Naive B cell (primary cell): ENCODE results near the gene TUBGCP6. TPM values are rescaled to one million over a fixed set of nuclear protein-coding genes. Genes with fewer than 3 reads are reported as not detected.
A peak's percentile ranks its signal among the peaks of the same experiment; 100 is the strongest.

Experiments used
- ATAC-seq, 2 donors: fragments of 150-1000 bp; cut with Tn5 transposase; 2 replicates each; pipeline ENCODE4 v1.10.0; 2021; ENCODE audit warnings: low read depth in 2 of 2, mild to moderate bottlenecking in 2 of 2, moderate library complexity in 2 of 2
- DNase-seq: peaks from one replicate; pipeline ENCODE4 v3.0.0; 2022
- H3K27ac Mint-ChIP-seq, 6 donors: one replicate each; pipeline ENCODE4 v1.8.0; 2020 to 2022; ENCODE audit warnings: mild to moderate bottlenecking in 6 of 6, mixed read lengths in 6 of 6, moderate library complexity in 5 of 6, inconsistent platforms in 2 of 6
- H3K27me3 Mint-ChIP-seq, 3 donors: one replicate each; pipeline ENCODE4 v1.8.0; 2021 to 2022; ENCODE audit warnings: mixed read lengths in 3 of 3, mild to moderate bottlenecking in 1 of 3
- H3K36me3 Mint-ChIP-seq, 2 donors: one replicate each; pipeline ENCODE4 v1.8.0; 2020 to 2022; ENCODE audit warnings: mixed read lengths in 2 of 2, inconsistent platforms in 1 of 2, mild to moderate bottlenecking in 1 of 2
- H3K4me1 Mint-ChIP-seq, 3 donors: one replicate each; pipeline ENCODE4 v1.8.0; 2020 to 2022; ENCODE audit warnings: mixed read lengths in 3 of 3, inconsistent platforms in 1 of 3, mild to moderate bottlenecking in 1 of 3, moderate library complexity in 1 of 3
- H3K4me3 Mint-ChIP-seq, 8 donors: one replicate each; pipeline ENCODE4 v1.8.0; 2020 to 2022; ENCODE audit warnings: mild to moderate bottlenecking in 8 of 8, mixed read lengths in 8 of 8, moderate library complexity in 8 of 8, inconsistent platforms in 2 of 8
- H3K9me3 Mint-ChIP-seq, 7 donors: one replicate each; pipeline ENCODE4 v1.8.0; 2020 to 2022; ENCODE audit warnings: mixed read lengths in 7 of 7, mild to moderate bottlenecking in 5 of 7, inconsistent platforms in 2 of 7, moderate library complexity in 1 of 7
- polyA plus RNA-seq, 6 donors: library from polyadenylated mRNA; unstranded; fragments of 300-500 nt; fragmentation: Illumina TruSeq; gene quantifications; one replicate each; pipeline ENCODE4 v1.2.3, GENCODE V29; 2021; ENCODE audit warnings: low read depth in 6 of 6

Gene TUBGCP6
- polyA plus RNA-seq, 6 donors from 2014 or later, result 11.6 to 23.2 (median 14.2) TPM

DNA sequence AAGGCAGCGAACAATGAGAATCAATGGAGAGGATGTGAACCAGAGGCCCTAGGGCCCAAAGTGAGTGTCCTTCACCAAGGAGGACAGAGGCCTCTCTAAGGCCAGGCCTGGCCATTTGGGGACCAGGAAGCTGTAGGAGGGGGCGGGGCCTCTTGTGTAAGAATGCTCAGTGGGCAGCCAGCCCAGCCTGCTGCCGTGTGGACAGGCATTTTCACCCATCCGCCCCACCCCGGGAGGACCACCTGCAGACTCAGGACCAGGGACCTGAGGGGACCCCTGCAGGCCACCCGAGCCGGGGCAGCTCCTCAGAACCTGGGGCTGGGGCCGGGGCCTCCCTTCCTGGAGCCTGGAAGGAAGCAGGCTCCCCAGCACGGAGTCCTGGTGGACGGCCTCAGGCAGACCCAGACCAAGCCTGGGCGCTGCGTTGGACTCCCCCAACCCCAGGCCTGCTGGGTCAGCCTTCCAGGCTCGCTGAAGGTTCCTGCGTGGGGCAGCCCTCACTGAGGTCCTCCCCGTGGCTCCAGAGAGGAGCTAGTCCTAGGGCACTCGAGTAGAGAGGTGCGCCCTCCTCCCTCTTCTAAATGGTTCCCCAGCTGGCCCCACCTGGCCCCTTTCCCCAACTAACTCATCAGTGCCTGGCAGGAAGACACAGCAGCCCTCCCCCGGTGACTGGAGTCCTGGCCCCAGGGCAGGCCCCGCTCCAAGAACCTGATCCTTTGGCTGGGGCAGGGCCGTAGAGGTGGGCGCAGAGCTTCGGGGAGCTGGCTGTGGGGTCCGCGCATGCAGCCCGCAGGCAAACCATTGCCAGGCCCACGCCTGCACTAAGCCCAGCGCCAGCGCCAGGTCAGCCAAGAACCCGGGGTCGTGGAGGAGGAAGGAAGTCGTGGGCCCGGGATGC is 60.6 kb downstream of the TUBGCP6 start:
- no peaks in the 10 kb centered on the region for H3K36me3 Mint-ChIP-seq
- peaks cover 27 to 35% (median 32%) of the 10 kb centered on the region in 3 donors for H3K4me1 Mint-ChIP-seq
- ATAC-seq, result no peak
- peak overlapping the region in 3 of 6 donors; percentile 51 to 84 (median 81) for H3K27ac Mint-ChIP-seq
- H3K9me3 Mint-ChIP-seq, result no peaks in the 10 kb centered on the region
- DNase-seq, result no peak
- peaks cover 5 to 17% (median 11%) of the 10 kb centered on the region in 3 donors for H3K27me3 Mint-ChIP-seq
- H3K4me3 Mint-ChIP-seq, result peak overlapping the region; percentile 68 to 87 (median 81)

DNA sequence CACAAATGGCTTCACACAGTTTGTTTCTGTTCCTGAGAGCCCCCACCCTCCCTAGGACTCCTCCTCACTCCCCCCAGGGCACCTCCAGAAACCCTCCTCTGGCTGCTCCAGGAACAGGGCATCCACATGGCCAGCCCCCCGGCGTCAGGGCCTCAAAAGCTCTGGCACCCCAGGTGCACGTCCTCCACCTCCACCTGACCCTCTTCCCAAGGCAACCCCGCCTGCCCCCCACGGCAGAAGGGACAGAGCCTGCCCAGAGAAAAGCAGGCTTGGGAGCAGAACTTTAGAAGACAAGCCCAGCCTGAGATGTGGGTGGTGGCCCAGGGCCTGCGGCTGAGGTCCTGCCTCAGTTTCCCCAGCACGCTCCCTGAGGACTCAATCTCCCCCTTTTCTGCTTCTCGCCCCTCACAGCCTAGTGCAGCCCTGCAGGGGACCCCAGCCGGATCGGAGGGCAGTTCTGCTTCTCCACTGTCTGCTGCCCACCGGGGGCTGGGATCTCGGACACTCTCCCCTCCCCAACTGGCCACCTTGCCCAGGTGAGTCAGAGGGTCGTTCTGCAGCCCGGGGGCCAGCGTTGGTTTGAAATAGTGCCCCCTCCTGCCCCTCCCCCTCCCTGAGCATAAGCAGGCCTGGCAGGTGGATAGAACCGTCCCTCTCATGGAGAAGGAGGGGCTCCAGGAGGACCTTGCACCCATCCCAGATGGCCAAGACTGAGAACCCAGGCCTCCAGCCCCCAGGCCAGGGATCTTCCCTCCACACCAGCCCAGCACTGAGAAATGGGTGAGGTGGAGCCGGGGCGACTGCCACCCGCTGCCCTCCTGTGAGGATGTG is 61.5 kb downstream of the TUBGCP6 start:
- no peak for DNase-seq
- Mint-ChIP-seq H3K4me1 (peaks cover 23 to 27% (median 25%) of the 10 kb centered on the region in 3 donors), H3K9me3 (no peaks in the 10 kb centered on the region), H3K27ac (peak overlapping the region in 2 of 6 donors; percentile 84 to 89), H3K27me3 (peaks cover 5 to 17% (median 11%) of the 10 kb centered on the region in 3 donors), H3K4me3 (peak overlapping the region in 6 of 8 donors; percentile 16 to 84 (median 66)), H3K36me3 (no peaks in the 10 kb centered on the region)
- ATAC-seq, result no peak

DNA sequence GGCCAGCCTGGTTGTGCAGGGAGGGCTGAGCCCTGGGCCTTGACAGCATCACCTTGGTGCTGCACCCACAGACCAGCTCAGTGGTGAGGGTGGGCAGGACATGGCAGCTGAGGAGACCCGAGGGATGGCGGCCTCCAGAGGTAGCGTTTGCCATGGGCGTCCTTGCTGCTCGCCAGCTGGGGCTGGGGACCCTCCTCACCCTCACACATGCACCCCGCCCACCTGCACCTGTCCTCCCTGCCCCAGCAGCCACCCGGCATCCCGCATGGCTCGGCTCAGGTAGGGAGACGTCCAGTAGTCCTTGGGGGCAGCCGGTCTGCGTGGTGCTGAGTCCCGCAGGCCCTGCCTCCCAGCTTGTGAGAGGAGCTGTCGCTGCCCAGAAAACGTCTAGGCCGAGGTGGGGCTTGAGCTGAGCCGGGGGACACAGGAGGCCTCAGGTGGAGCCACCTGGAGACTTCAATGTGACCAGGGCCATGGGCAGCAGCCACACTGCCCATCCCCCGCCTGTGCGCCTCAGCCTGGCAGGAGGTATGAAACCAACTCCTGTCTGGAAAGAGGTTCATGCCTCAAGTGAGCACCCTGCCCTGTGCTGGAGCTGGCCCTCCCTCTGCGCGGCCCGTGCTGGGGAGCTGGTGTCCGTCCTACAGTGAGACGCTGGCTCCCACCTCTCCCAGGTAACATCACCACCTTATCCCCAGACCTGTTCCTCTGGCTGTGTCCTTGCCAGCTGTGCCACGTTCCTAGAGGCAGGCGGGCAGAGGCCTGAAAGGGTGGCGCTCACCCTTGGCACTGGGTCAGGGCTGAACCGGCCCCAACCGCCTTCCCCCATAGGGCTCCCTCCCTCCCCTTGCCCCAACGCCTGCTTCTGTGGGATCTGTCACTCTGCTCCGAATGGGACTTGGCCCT is 62.4 kb downstream of the TUBGCP6 start:
- Mint-ChIP-seq H3K27ac (no peak overlapping the region), H3K9me3 (no peaks in the 10 kb centered on the region), H3K27me3 (peaks cover 5 to 19% (median 11%) of the 10 kb centered on the region in 3 donors), H3K4me1 (peaks cover 20 to 21% (median 20%) of the 10 kb centered on the region in 3 donors), H3K4me3 (peak overlapping the region in 2 of 8 donors; percentile 44 to 62), H3K36me3 (no peaks in the 10 kb centered on the region)
- ATAC-seq, result no peak
- DNase-seq, result no peak

DNA sequence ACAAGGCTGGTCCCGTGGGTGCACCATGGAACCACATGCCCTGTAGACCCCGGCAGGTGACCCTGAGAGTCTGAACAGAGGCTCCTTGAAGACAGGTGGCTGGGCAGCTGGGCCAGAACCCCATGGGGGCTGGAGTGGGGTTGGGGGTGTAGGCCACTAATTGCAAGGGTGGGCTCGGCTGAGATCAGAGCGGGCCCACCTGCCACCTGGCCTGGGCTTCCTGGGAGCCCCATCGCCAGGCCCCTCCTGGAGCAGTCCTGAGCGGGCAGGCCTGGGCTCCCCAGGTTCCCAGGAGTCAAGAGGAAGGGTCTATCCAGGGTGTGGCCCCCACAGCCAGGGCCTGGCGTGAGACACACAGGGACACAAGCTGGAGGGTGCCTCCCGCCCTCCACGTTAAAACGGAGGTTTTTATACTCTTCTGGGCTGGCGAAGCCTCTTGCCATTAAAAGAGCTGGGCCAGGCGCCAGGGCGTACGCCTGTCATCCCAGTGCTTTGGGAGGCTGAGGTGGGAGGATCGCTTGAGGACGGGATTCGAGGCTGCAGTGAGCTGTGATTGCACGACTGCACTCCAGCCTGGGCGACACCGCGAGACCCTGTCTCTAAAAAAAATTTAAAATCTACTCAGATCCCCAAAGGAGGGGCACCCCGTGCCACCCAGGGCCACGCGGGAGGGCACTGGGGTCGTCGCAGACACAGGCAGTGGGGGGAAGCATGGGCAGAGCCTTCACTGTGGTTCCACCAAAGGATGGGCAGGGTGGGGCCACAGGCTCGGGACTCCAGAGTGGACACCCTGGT is 63.9 kb downstream of the TUBGCP6 start:
- H3K27ac Mint-ChIP-seq, result no peak overlapping the region
- peaks cover 12 to 23% (median 14%) of the 10 kb centered on the region in 3 donors for H3K4me1 Mint-ChIP-seq
- no peaks in the 10 kb centered on the region for H3K9me3 Mint-ChIP-seq
- no peak overlapping the region for H3K4me3 Mint-ChIP-seq
- H3K27me3 Mint-ChIP-seq, result peaks cover 5 to 24% (median 11%) of the 10 kb centered on the region in 3 donors
- DNase-seq, result no peak
- no peaks in the 10 kb centered on the region for H3K36me3 Mint-ChIP-seq
- ATAC-seq, result no peak

DNA sequence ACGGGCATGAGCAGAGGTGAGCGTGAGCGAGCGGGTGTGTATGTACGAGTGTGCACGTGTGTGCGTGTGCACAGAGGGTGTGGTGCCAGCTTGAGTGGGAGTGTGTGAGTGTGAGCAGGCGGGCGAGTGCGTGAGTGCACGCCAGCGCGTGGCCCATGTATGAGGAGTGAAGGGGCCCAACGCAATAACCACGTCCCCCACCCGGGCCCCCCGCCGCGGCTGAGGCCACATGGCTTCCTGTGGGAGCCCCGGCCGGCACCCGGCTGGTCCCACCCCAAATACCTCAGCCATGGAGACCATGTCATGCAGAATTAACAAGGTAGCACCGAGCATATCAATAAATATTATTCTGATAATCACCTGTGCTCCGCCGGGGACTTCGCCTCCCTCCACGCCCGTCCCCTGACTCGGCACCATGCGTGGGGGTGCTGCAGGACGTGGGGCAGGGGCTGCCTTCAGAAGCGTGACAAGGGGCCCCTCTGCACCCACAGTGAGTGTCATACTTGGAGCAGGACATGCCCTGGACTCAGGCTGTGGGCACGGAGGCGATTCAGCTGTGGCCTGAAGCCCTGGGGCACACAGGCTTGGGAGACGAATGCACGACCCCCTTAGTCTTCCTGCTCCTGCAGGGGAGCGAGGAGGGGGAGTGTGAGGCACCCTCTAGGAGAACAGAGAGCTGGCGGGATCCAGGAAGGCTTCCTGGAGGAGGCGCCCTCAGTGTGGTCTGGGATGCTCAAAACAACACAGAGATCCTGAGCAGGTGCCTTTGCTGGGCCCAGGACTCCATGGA is 64.7 kb downstream of the TUBGCP6 start:
- H3K27ac Mint-ChIP-seq, result peak overlapping the region in 3 of 6 donors; percentile 6 to 77 (median 33)
- H3K27me3 Mint-ChIP-seq, result peaks cover 5 to 24% (median 11%) of the 10 kb centered on the region in 3 donors
- ATAC-seq (no peak), DNase-seq (no peak)
- H3K4me1 Mint-ChIP-seq, result peaks cover 14 to 25% (median 15%) of the 10 kb centered on the region in 3 donors
- no peaks in the 10 kb centered on the region for H3K36me3 Mint-ChIP-seq
- no peaks in the 10 kb centered on the region for H3K9me3 Mint-ChIP-seq
- peak overlapping the region in 4 of 8 donors; percentile 34 to 71 (median 67) for H3K4me3 Mint-ChIP-seq

DNA sequence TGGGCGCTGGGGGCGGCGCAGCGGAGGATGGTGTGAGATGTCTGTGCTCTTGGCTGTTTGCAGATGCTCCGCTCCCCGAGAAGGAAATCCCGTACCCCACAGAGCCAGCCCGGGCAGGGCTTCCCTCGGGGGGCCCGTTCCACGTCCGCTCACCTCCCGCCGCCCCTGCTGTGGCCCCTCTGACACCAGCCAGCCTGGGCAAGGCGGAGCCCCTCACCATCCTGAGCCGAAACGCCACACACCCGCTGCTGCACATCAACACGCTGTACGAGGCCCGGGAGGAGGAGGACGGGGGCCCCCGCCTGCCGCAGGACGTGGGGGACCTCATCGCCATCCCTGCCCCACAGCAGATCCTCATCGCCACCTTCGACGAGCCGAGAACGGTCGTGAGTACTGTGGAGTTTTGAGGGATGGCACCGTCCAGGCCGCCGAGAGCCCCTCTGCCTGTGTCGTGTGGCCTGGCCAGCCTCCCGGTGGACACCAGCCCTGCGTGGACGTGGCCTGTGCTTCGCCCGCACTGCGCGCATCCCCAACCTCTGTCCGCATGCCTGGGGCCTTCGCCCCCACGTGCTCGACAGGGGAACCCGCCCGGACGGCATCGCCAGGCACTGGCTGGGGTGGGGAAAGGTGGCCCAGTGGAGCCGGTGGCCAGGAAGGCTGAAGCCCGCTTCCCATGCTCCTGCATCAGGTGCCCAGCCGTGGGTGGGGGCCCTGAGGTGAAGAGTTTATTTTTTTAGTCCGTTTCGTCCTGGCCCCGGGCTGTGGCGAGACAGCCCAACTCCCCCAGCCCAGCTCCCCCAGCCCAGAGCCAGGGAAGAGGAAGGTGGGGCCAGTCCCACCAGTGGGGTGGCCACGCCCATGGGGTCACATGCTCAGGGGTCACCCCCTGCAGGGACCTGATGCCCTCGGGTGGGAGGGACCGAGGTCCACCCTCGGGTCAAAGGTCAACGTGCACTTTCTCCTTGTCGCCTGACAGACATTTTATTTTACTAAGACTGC is 65.7 kb downstream of the TUBGCP6 start:
- Mint-ChIP-seq H3K9me3 (no peaks in the 10 kb centered on the region), H3K4me3 (peak overlapping the region in 4 of 8 donors; percentile 34 to 71 (median 67)), H3K27ac (no peak overlapping the region), H3K4me1 (peaks cover 10 to 19% (median 18%) of the 10 kb centered on the region in 3 donors), H3K27me3 (peaks cover 5 to 19% (median 11%) of the 10 kb centered on the region in 3 donors), H3K36me3 (no peaks in the 10 kb centered on the region)
- DNase-seq (no peak), ATAC-seq (no peak)

DNA sequence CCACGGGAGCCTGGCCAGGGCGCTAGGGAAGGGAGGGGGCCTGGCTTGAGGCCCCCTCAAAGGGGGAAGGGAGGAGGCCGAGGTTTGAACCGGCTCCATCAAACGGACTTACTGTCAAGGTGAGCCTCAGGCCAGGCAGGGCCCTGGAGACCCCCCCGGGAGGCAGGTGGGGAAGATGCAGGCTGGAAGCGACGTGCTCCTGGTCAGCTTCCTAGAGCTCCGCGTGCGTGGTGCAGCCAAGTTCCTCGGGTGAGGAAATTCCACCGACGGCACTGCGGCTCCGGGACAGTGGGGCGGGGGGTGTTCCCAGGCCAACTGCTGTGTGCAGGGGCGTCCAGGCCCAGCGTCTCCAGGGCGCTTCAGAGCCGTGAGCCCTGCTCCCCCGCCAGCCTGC is 66.4 kb downstream of the TUBGCP6 start:
- H3K4me3 Mint-ChIP-seq, result no peak overlapping the region
- H3K27ac Mint-ChIP-seq, result no peak overlapping the region
- DNase-seq, result no peak
- peaks cover 5 to 14% (median 11%) of the 10 kb centered on the region in 3 donors for H3K27me3 Mint-ChIP-seq
- no peak for ATAC-seq
- H3K36me3 Mint-ChIP-seq, result no peaks in the 10 kb centered on the region
- H3K4me1 Mint-ChIP-seq, result peaks cover 14 to 21% (median 17%) of the 10 kb centered on the region in 3 donors
- H3K9me3 Mint-ChIP-seq, result no peaks in the 10 kb centered on the region

DNA sequence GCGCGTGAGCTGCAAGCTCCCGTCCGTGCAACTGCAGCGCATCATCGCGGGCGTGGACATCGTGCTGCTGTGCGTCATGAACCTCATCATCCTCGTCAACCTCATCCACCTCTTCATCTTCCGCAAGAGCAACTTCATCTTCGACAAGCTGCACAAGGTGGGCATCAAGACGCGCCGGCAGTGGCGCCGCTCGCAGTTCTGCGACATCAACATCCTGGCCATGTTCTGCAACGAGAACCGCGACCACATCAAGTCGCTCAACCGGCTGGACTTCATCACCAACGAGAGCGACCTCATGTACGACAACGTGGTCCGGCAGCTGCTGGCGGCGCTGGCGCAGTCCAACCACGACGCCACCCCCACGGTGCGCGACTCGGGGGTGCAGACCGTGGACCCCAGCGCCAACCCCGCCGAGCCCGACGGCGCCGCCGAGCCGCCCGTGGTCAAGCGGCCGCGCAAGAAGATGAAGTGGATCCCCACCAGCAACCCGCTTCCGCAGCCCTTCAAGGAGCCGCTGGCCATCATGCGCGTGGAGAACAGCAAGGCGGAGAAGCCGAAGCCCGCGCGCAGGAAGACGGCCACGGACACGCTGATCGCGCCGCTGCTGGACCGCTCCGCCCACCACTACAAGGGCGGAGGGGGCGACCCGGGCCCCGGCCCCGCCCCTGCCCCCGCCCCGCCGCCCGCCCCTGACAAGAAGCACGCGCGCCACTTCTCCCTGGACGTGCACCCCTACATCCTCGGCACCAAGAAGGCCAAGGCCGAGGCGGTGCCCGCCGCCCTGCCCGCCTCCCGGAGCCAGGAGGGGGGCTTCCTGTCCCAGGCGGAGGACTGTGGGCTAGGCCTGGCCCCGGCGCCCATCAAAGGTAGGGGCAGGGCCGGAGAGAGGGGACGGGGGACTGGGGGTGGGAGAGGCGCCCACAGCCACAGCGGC is 67.0 kb downstream of the TUBGCP6 start:
- Mint-ChIP-seq H3K27me3 (peaks cover 5 to 20% (median 11%) of the 10 kb centered on the region in 3 donors), H3K4me3 (no peak overlapping the region), H3K9me3 (no peaks in the 10 kb centered on the region), H3K36me3 (no peaks in the 10 kb centered on the region), H3K27ac (peak overlapping the region in 2 of 6 donors; percentile 85 to 88), H3K4me1 (peaks cover 17 to 28% (median 23%) of the 10 kb centered on the region in 3 donors)
- no peak for DNase-seq
- ATAC-seq, result no peak

DNA sequence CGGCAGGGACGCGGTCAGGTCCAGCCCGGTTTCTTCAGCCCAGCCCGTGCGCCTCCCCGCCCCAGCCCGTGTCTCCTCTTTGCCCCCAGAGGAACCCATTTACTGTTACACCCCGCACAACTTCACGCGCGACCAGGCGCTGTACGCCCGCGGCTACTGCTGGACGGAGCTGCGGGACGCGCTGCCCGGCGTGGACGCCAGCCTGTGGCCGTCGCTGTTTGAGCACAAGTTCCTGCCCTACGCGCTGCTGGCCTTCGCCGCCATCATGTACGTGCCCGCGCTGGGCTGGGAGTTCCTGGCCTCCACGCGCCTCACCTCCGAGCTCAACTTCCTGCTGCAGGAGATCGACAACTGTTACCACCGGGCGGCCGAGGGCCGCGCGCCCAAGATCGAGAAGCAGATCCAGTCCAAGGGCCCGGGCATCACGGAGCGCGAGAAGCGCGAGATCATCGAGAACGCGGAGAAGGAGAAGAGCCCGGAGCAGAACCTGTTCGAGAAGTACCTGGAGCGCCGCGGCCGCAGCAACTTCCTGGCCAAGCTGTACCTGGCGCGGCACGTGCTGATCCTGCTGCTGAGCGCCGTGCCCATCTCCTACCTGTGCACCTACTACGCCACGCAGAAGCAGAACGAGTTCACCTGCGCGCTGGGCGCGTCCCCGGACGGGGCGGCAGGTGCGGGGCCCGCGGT is 67.8 kb downstream of the TUBGCP6 start:
- DNase-seq (no peak), ATAC-seq (no peak)
- H3K36me3 Mint-ChIP-seq, result no peaks in the 10 kb centered on the region
- no peak overlapping the region for H3K4me3 Mint-ChIP-seq
- peaks cover 5 to 27% (median 11%) of the 10 kb centered on the region in 3 donors for H3K27me3 Mint-ChIP-seq
- H3K4me1 Mint-ChIP-seq, result peaks cover 20 to 34% (median 30%) of the 10 kb centered on the region in 3 donors
- H3K9me3 Mint-ChIP-seq, result no peaks in the 10 kb centered on the region
- H3K27ac Mint-ChIP-seq, result peak overlapping the region in 1 of 6 donors; percentile 49
